Ovary (tissue), 9 donors: Measurements from ENCODE around the gene TARS3. TPM values are rescaled to one million over a fixed set of nuclear protein-coding genes. Genes with fewer than 3 reads are reported as not detected.
"Not testable (repeated sequence)": the region's sequence is repeated elsewhere in the genome, so short reads cannot be mapped to it uniquely, and the experiment has no call there.

Source experiments
- DNase-seq, 5 donors: peaks; one replicate each; pipeline ENCODE4 v3.0.0-alpha.2; 2019 to 2020
- H3K27ac ChIP-seq, 2 donors: fragments of 200-600 bp; one replicate each; pipeline versions ENCODE4 v1.5.1 to v1.8.0; 2019 to 2022
- H3K27me3 ChIP-seq: fragments of 200-600 bp; one replicate; pipeline ENCODE4 v1.8.0; 2022
- H3K36me3 ChIP-seq: fragments of 200-600 bp; sonication (generic); one replicate; pipeline ENCODE4 v1.5.1; 2019
- H3K4me1 ChIP-seq: one replicate; pipeline ENCODE4 v1.8.1; 2013; ENCODE audit warnings: mild to moderate bottlenecking, moderate library complexity; ENCODE audit not compliant: insufficient read depth
- H3K4me3 ChIP-seq: fragments of 200-600 bp; sonication (generic); one replicate; pipeline ENCODE4 v1.5.1; 2017
- H3K9me3 ChIP-seq, 2 donors: fragments of 200-600 bp in 1 of 2; sonication (generic) in 1 of 2; one replicate each; pipeline versions ENCODE4 v1.5.1 to v1.8.1; 2013 to 2019; ENCODE audit warnings: mild to moderate bottlenecking in 1 of 2, moderate library complexity in 1 of 2
- EP300 ChIP-seq: sonication (generic); formaldehyde crosslinking; IDR thresholded peaks from one replicate; pipeline ENCODE4 v1.6.1; 2017; ENCODE audit warnings: antibody characterized with exemption
- POLR2A ChIP-seq: fragments of 450-650 bp; IDR thresholded peaks from one replicate; pipeline ENCODE4 v1.6.1; 2017; ENCODE audit warnings: antibody characterized with exemption, mild to moderate bottlenecking, moderate library complexity
- WGBS, 3 donors: extraction: QIAGEN DNeasy Blood & Tissue Kit in 1 of 3; methylation state at CpG; one replicate each; pipeline versions ENCODE4 v1.1.5 to v1.1.7; 2013 to 2017; 5-methylcytosine and 5-hydroxymethylcytosine counted together
- intact Hi-C, 4 donors: fragments of 100-400 bp; cut with DNase I; formaldehyde crosslinking; loops; one replicate each; pipeline versions ENCODE4 v1.11.0 to v1.15.1; 2022 to 2023
- polyA plus RNA-seq, 2 donors: library from polyadenylated mRNA; stranded (reverse); fragments of 200-250 nt in 1 of 2; fragments of 350-450 nt in 1 of 2; fragmentation: Illumina TruSeq in 1 of 2; extraction: RNeasy Lipid Tissue Mini Kit (QIAGEN cat#74804) in 1 of 2; gene quantifications; one replicate each; pipeline ENCODE4 v1.2.3, GENCODE V29; 2013 to 2014
- total RNA-seq, 7 donors: library from RNA; depleted of rRNA in 2 of 7; stranded (reverse); fragments of >200 nt in 2 of 7; fragmentation: NEBNext Ultra II Directional in 3 of 7; extraction: Animal tissue kit (Norgen Biotek cat#: 25700) in 3 of 7; gene quantifications; one replicate each; pipeline versions ENCODE4 v1.1.0 to v1.2.4, GENCODE V29; 2016 to 2023
- TF ChIP-seq, protein P1 (sequence below), 3 donors: fragments of 450-650 bp in 2 of 3; fragments of 200-600 bp in 1 of 3; IDR thresholded peaks; one replicate each; pipeline versions ENCODE4 v1.5.1 to v1.8.0; 2016 to 2022; ENCODE audit warnings: antibody characterized with exemption in 3 of 3, mild to moderate bottlenecking in 1 of 3
- donor health status: DM: no; HTN: no; CAD: no; lungs with moderate emphysema.
- donor health status: DM: no; HTN: no; CAD: no.
- donor health status: Bipolar disorder and iron deficiency.
- donor health status: DM: yes; HTN: yes; CAD: no.
- donor health status: DM: no; HTN: no; CAD: no.
- donor health status: DM: yes; HTN: yes; CAD: no.

Gene TARS3
- total and polyA plus RNA-seq, 9 donors, result 10.1 to 23.5 (median 15.3) TPM

DNA sequence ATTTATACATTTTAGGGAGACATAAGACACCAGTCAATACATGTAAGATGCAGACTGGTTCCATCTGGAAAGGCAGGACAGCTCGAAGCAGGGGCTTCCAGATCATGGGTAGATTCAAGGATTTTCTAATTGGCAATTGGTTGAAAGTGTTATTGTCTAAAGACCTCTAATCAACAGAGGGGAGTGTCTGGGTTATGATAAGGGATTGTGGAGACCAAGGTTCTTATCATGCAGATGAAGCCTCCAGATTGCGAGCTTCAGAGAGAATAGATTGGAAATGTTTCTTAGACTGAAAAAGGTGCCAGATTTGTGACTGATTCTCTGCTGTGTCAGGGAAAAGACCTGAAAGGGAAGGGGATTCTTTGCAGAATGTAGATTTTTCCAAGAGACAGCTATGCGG, 87.2 kb downstream of the TARS3 start:
- H3K27ac ChIP-seq, result no peak overlapping the region
- no peaks in the 10 kb centered on the region for H3K27me3 ChIP-seq
- no peaks in the 10 kb centered on the region for H3K4me1 ChIP-seq
- no peak for DNase-seq
- no peak overlapping the region for H3K4me3 ChIP-seq
- H3K36me3 ChIP-seq, result no peaks in the 10 kb centered on the region
- TF ChIP-seq, protein P1, sequence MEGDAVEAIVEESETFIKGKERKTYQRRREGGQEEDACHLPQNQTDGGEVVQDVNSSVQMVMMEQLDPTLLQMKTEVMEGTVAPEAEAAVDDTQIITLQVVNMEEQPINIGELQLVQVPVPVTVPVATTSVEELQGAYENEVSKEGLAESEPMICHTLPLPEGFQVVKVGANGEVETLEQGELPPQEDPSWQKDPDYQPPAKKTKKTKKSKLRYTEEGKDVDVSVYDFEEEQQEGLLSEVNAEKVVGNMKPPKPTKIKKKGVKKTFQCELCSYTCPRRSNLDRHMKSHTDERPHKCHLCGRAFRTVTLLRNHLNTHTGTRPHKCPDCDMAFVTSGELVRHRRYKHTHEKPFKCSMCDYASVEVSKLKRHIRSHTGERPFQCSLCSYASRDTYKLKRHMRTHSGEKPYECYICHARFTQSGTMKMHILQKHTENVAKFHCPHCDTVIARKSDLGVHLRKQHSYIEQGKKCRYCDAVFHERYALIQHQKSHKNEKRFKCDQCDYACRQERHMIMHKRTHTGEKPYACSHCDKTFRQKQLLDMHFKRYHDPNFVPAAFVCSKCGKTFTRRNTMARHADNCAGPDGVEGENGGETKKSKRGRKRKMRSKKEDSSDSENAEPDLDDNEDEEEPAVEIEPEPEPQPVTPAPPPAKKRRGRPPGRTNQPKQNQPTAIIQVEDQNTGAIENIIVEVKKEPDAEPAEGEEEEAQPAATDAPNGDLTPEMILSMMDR (IDR thresholded peaks at IDR 0.05), result no peak
- no peak for TF ChIP-seq EP300
- no peak for TF ChIP-seq POLR2A
- WGBS, 3 donors, result 82 to 85% (median 82%) methylated on average over 3 of the region's 3 CpGs
- intact Hi-C loops, result no loop called here
- H3K9me3 ChIP-seq, result no peaks in the 10 kb centered on the region

DNA sequence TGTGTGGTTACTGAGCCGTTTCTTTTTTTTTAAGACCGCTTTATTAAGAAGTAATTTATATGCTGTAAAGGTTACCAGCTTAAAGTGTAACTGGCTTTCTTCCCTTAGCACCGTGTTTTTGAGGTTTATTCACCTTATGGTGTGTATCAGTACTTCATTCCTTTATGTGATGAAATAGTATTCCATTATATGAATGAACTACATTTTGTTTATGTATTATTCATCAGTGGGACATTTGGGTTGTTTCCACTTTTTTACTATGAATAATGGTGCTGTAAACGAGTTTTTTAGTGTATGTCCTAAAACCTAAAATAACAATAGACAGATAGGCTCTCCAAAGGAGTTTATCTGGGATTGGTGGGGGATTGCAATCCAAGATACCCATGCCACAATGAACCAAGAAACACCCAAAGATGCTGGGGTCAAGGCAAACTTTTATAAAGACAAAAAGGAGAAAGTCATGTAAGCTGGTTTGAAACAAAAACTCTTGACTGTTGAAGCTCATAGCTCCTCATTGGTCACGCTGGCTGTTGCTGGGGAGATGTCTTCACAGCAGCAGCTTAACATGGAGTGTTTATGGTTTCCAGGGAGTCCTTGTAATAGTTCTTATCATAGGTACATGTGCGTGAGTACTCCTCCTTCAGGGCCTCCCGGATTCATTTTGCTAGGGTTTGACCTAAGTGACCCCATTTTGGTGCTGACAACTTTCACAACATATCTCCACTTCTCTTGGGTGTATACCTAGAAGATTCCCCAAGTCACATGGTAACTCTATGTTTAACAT, 88.1 kb downstream of the TARS3 start:
- Histone ChIP-seq H3K4me1 (no peaks in the 10 kb centered on the region), H3K9me3 (no peaks in the 10 kb centered on the region), H3K36me3 (no peaks in the 10 kb centered on the region), H3K27me3 (no peaks in the 10 kb centered on the region), H3K27ac (no peak overlapping the region), H3K4me3 (no peak overlapping the region)
- DNase-seq, result no peak
- TF ChIP-seq POLR2A (no peak), EP300 (no peak)
- TF ChIP-seq, protein P1 (IDR thresholded peaks at IDR 0.05), result no peak
- intact Hi-C loops, result no loop called here
- WGBS, 3 donors, result 65 to 70% (median 66%) methylated on average over 7 of the region's 7 CpGs

DNA sequence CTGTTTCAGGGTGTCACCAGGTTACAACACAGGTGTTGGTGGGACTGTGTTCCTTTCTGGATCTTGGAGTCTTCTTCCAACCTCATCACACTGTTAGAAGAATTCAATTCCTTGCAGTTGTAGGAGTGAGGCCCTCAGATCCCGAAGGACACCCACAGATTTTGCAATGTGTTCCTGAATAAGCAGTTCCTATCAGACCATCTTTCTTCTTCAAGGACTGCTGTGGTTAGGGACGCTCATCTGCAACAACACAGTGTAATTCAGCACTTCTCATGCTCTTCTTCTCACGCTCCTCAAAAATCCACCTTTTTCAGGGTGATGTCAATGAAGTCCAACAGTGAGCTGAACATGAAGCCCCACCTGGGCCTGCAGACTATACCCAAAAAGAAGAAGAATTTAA, 90.9 kb downstream of the TARS3 start:
- TF ChIP-seq, protein P1 (IDR thresholded peaks at IDR 0.05), result no peak
- no peak for TF ChIP-seq EP300
- no peak for TF ChIP-seq POLR2A
- 35 to 48% (median 36%) methylated on average over 3 of the region's 3 CpGs for WGBS, 3 donors
- intact Hi-C loops, result no loop called here

DNA sequence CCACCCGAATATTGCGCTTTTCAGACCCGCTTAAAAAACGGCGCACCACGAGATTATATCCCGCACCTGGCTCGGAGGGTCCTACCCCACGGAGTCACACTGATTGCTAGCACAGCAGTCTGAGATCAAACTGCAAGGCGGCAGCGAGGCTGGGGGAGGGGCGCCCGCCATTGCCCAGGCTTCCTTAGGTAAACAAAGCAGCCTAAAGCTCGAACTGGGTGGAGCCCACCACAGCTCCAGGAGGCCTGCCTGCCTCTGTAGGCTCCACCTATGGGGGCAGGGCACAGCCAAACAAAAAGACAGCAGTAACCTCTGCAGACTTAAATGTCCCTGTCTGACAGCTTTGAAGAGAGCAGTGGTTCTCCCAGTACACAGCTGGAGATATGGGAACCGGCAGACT, 97.5 kb downstream of the TARS3 start:
- WGBS, 3 donors, result 88 to 90% (median 89%) methylated on average over 8 to 15 of the region's 15 CpGs
- H3K27ac ChIP-seq, intact Hi-C loops, H3K4me3 ChIP-seq, H3K9me3 ChIP-seq, H3K27me3 ChIP-seq, H3K4me1 ChIP-seq, DNase-seq, H3K36me3 ChIP-seq: not testable (repeated sequence)

More for the DNA sequence above, 90.9 kb downstream of the TARS3 start:
- H3K9me3 ChIP-seq, result no peaks in the 10 kb centered on the region
- no peak overlapping the region for H3K27ac ChIP-seq
- no peaks in the 10 kb centered on the region for H3K36me3 ChIP-seq
- DNase-seq, result no peak
- no peak overlapping the region for H3K4me3 ChIP-seq
- no peaks in the 10 kb centered on the region for H3K4me1 ChIP-seq
- no peaks in the 10 kb centered on the region for H3K27me3 ChIP-seq

DNA sequence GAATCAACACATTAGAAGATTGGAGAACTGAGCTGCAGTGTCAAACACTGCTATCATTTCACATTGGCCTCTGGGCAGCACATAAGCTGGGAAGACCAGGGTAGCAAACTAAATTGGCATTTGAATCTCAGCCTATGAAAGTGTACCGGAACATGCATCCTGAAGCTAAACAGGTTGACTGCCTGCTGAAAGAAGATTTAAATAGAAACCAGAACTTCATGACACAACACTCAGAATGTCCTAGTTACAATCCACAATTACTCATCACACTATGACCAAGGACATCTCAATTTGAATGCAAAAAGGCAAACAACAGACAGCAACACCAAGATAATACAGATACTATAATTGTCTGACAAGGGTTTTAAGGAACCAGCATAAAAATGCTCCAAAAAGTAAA, 98.3 kb downstream of the TARS3 start:
- no peak for TF ChIP-seq POLR2A
- TF ChIP-seq, protein P1 (IDR thresholded peaks at IDR 0.05), result no peak
- no peak for TF ChIP-seq EP300
- Histone ChIP-seq H3K4me3 (no peak overlapping the region), H3K27ac (no peak overlapping the region), H3K9me3 (no peaks in the 10 kb centered on the region), H3K36me3 (no peaks in the 10 kb centered on the region), H3K27me3 (no peaks in the 10 kb centered on the region), H3K4me1 (no peaks in the 10 kb centered on the region)
- WGBS, 3 donors, result 86 to 94% (median 93%) methylated on average over 1 of the region's 1 CpG
- no peak for DNase-seq
- intact Hi-C loops, result no loop called here
